ENCODE results near the gene IRGQ. TPM values are rescaled to one million over a fixed set of nuclear protein-coding genes. Genes with fewer than 3 reads are reported as not detected.
A peak's percentile ranks its signal among the peaks of the same experiment; 100 is the strongest.

The IRGQ gene
- total RNA-seq, 1 donor from 2014 or later = 21.1 TPM

- TF ChIP-seq CTCF (IDR thresholded peaks at IDR 0.05) = no peak
- Histone ChIP-seq H3K36me3 (peaks cover 4% of the 10 kb centered on the region), H3K4me3 (peak overlapping the region; percentile 74), H3K27me3 (ENCODE audit: low read depth) (no peaks in the 10 kb centered on the region), H3K27ac (peak overlapping the region; percentile 86), H3K4me1 (peaks cover 25% of the 10 kb centered on the region), H3K9me3 (no peaks in the 10 kb centered on the region)
- ATAC-seq (peak in 1 of 2 donors; percentile 2), DNase-seq (peak; percentile 49)
- intact Hi-C loops (cut with DNase I) = no loop called here
These were observed 19.7 kb downstream of the IRGQ start for GRCh38 chr19:43575955-43576878.

GRCh38 chr19:43575156-43575950 lies 20.6 kb downstream of the IRGQ start, which contains the start of the genes PINLYP and XRCC1:
PINLYP (plus strand) TSS chr19:43575801; CDS start chr19:43577192, 1,391 bp downstream.
XRCC1 (minus strand) TSS chr19:43575527; CDS start chr19:43575458, 69 bp downstream.
- H3K27ac ChIP-seq = peak within 1 kb of the TSS; percentile 86
- intact Hi-C loops (cut with DNase I) = no loop called here
- H3K9me3 ChIP-seq = no peaks in the 10 kb centered on the region
- H3K4me3 ChIP-seq = peak within 1 kb of the TSS; percentile 74
- H3K36me3 ChIP-seq = peaks cover 4% of the 10 kb centered on the region
- H3K27me3 ChIP-seq (ENCODE audit: low read depth) = no peaks in the 10 kb centered on the region
- peaks cover 21% of the 10 kb centered on the region for H3K4me1 ChIP-seq
- TF ChIP-seq CTCF (IDR thresholded peaks at IDR 0.05) = no peak
- ATAC-seq = peak; percentile 99
- DNase-seq = peak; percentile 99

GRCh38 chr19:43574424-43575155 lies 21.3 kb downstream of the IRGQ start:
- intact Hi-C loops (cut with DNase I) = no loop called here
- Histone ChIP-seq H3K36me3 (peaks cover 4% of the 10 kb centered on the region), H3K4me1 (peaks cover 15% of the 10 kb centered on the region), H3K9me3 (no peaks in the 10 kb centered on the region), H3K27ac (peak overlapping the region; percentile 86), H3K4me3 (peak overlapping the region; percentile 74), H3K27me3 (ENCODE audit: low read depth) (no peaks in the 10 kb centered on the region)
- DNase-seq (peak; percentile 28), ATAC-seq (no peak)
- TF ChIP-seq CTCF (IDR thresholded peaks at IDR 0.05) = no peak

- no peaks in the 10 kb centered on the region for H3K27me3 ChIP-seq (ENCODE audit: low read depth)
- intact Hi-C loops (cut with DNase I) = no loop called here
- no peak overlapping the region for H3K4me3 ChIP-seq
- ATAC-seq (peak in 1 of 2 donors; percentile 20), DNase-seq (no peak)
- peaks cover 15% of the 10 kb centered on the region for H3K4me1 ChIP-seq
- H3K9me3 ChIP-seq = no peaks in the 10 kb centered on the region
- no peak overlapping the region for H3K27ac ChIP-seq
- TF ChIP-seq CTCF (IDR thresholded peaks at IDR 0.05) = no peak
- H3K36me3 ChIP-seq = peaks cover 8% of the 10 kb centered on the region
These were observed 23.8 kb downstream of the IRGQ start for GRCh38 chr19:43572171-43572588.
